Stomach (tissue), 9 donors: ENCODE results near the gene MBOAT2. TPM values are rescaled to one million over a fixed set of nuclear protein-coding genes. Genes with fewer than 3 reads are reported as not detected.
A peak's percentile ranks its signal among the peaks of the same experiment; 100 is the strongest.

ENCODE experiments used
- DNase-seq, 2 donors: peaks; one replicate each; pipeline versions ENCODE4 v3.0.0 to v3.0.0-alpha.2; 2013 to 2019
- H3K27ac ChIP-seq, 5 donors: fragments of 200-600 bp in 4 of 5; sonication (generic) in 4 of 5; one replicate each; pipeline ENCODE4 v1.5.1; 2013 to 2019; ENCODE audit warnings: mild to moderate bottlenecking in 1 of 5, moderate library complexity in 1 of 5
- H3K27me3 ChIP-seq, 3 donors: fragments of 200-600 bp; sonication (generic); one replicate each; pipeline ENCODE4 v1.5.1; 2017 to 2019; ENCODE audit warnings: mixed run types in 1 of 3
- H3K36me3 ChIP-seq, 4 donors: fragments of 200-600 bp; sonication (generic); 1 replicate in 3 of 4; 2 replicates in 1 of 4; pipeline ENCODE4 v1.5.1; 2016 to 2019
- H3K4me1 ChIP-seq, 4 donors: fragments of 200-600 bp; sonication (generic); one replicate each; pipeline ENCODE4 v1.5.1; 2016 to 2019
- H3K4me3 ChIP-seq, 4 donors: fragments of 200-600 bp; sonication (generic) in 3 of 4; one replicate each; pipeline ENCODE4 v1.5.1; 2016 to 2019; ENCODE audit warnings: mild to moderate bottlenecking in 1 of 4
- H3K9me3 ChIP-seq, 4 donors: fragments of 200-600 bp; sonication (generic); one replicate each; pipeline ENCODE4 v1.5.1; 2016 to 2019
- EP300 ChIP-seq: sonication (generic); formaldehyde crosslinking; IDR thresholded peaks from one replicate; pipeline ENCODE4 v1.6.1; 2017; ENCODE audit warnings: antibody characterized with exemption
- POLR2A ChIP-seq, 4 donors: fragments of 450-650 bp; IDR thresholded peaks; one replicate each; pipeline ENCODE4 v1.6.1; 2016; ENCODE audit warnings: antibody characterized with exemption in 4 of 4, control low read depth in 2 of 4, mild to moderate bottlenecking in 1 of 4, moderate library complexity in 1 of 4
- POLR2AphosphoS5 ChIP-seq, 3 donors: sonication (generic); formaldehyde crosslinking; IDR thresholded peaks; one replicate each; pipeline ENCODE4 v1.6.1; 2016; ENCODE audit warnings: antibody characterized with exemption in 3 of 3
- WGBS, 5 donors: extraction: QIAGEN DNeasy Blood & Tissue Kit in 3 of 5; methylation state at CpG; one replicate each; pipeline versions ENCODE4 v1.1.5 to v1.1.7; 2013 to 2018; 5-methylcytosine and 5-hydroxymethylcytosine counted together
- intact Hi-C: fragments of 100-400 bp; cut with DNase I; formaldehyde crosslinking; loops from one replicate; pipeline ENCODE4 v1.15.1; 2023; ENCODE audit warnings: low total_unique reads
- polyA plus RNA-seq, 3 donors: library from polyadenylated mRNA; stranded (reverse); fragments of 200-250 nt; gene quantifications; one replicate each; pipeline ENCODE4 v1.2.3, GENCODE V29; 2013
- total RNA-seq, 5 donors: library from RNA; depleted of rRNA; stranded (reverse); fragments of >200 nt; gene quantifications; one replicate each; pipeline versions ENCODE4 v1.1.0 to v1.2.3, GENCODE V29; 2014 to 2016
- TF ChIP-seq, protein P1 (sequence below), 7 experiments: fragments of 450-650 bp in 4 of 7; fragments of 200-600 bp in 3 of 7; sonication (generic) in 3 of 7; IDR thresholded peaks; one replicate each; pipeline ENCODE4 v1.5.1; 2016 to 2019; ENCODE audit warnings: antibody characterized with exemption in 7 of 7, control low read depth in 2 of 7, mild to moderate bottlenecking in 1 of 7
- donor health status: healthy with polysubstance abuse.
- donor health status: Bipolar disorder and iron deficiency.
- donor health status: healthy.

The MBOAT2 gene
- total and polyA plus RNA-seq, 8 donors: 2.2 to 65.5 (median 12.9) TPM

DNA sequence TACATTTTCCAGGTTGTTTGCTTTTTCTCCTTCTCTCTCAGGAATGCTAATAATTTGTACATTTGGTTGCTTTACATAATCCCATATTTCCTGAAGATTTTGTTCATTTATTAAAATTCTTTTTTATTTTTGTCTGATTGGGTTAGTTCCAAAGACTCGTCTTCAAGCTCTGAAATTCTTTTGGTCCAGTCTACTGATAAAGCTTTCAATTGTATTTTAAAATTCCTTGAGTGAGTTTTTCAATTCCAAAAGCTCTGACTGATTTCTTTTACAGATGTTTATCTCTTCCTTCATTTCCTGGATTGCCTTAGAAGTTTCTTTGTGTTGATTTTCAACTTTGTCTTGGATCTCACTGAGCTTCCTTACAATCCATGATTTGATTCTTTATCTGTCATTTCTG is 50.0 kb downstream of the MBOAT2 start:
- no peak for DNase-seq
- TF ChIP-seq POLR2A (IDR thresholded peaks at IDR 0.05): no peak
- TF ChIP-seq, protein P1, sequence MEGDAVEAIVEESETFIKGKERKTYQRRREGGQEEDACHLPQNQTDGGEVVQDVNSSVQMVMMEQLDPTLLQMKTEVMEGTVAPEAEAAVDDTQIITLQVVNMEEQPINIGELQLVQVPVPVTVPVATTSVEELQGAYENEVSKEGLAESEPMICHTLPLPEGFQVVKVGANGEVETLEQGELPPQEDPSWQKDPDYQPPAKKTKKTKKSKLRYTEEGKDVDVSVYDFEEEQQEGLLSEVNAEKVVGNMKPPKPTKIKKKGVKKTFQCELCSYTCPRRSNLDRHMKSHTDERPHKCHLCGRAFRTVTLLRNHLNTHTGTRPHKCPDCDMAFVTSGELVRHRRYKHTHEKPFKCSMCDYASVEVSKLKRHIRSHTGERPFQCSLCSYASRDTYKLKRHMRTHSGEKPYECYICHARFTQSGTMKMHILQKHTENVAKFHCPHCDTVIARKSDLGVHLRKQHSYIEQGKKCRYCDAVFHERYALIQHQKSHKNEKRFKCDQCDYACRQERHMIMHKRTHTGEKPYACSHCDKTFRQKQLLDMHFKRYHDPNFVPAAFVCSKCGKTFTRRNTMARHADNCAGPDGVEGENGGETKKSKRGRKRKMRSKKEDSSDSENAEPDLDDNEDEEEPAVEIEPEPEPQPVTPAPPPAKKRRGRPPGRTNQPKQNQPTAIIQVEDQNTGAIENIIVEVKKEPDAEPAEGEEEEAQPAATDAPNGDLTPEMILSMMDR (IDR thresholded peaks at IDR 0.05): no peak
- no peak for TF ChIP-seq POLR2AphosphoS5 (IDR thresholded peaks at IDR 0.05)
- no peak for TF ChIP-seq EP300
- WGBS, 5 donors: 86 to 97% (median 95%) methylated on average over 1 of the region's 1 CpG
- Histone ChIP-seq H3K27ac (no peak overlapping the region), H3K9me3 (peaks cover 0 to 26% (median 11%) of the 10 kb centered on the region in 4 donors), H3K36me3 (peaks cover 0 to 11% (median 5%) of the 10 kb centered on the region in 4 donors), H3K4me3 (no peak overlapping the region), H3K27me3 (no peaks in the 10 kb centered on the region), H3K4me1 (peaks cover 0 to 7% (median 0%) of the 10 kb centered on the region in 4 donors)
- intact Hi-C loops: no loop called here

GRCh38 chr2:8939486-8940114 is 63.9 kb downstream of the MBOAT2 start:
- DNase-seq: no peak
- Histone ChIP-seq H3K27ac (no peak overlapping the region), H3K36me3 (peaks cover 0 to 24% (median 21%) of the 10 kb centered on the region in 4 donors), H3K4me1 (no peaks in the 10 kb centered on the region), H3K27me3 (no peaks in the 10 kb centered on the region), H3K9me3 (no peaks in the 10 kb centered on the region), H3K4me3 (no peak overlapping the region)
- intact Hi-C loops: no loop called here
- TF ChIP-seq EP300 (no peak), POLR2A (IDR thresholded peaks at IDR 0.05) (no peak), POLR2AphosphoS5 (IDR thresholded peaks at IDR 0.05) (no peak)
- TF ChIP-seq, protein P1 (IDR thresholded peaks at IDR 0.05): no peak
- WGBS, 5 donors: 73 to 79% (median 77%) methylated on average over 8 of the region's 8 CpGs

DNA sequence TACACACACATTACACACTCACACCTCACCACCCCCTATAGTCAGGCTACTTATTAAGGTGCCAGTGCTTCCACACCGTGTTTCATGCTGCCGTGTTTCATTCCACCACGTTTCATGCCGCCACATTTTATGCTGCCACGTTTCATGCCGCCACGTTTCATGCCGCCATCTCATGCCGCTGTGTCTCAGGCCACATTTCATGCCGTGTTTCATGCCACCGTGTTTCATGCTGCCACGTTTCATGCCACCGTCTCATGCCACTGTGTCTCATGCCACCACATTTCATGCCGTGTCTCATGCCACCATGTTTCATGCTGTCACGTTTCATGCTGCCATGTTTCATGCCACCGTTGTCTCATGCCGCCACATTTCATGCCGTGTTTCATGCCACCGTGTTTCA is 65.1 kb downstream of the MBOAT2 start:
- H3K9me3 ChIP-seq: no peaks in the 10 kb centered on the region
- intact Hi-C loops: no loop called here
- peaks cover 0 to 24% (median 21%) of the 10 kb centered on the region in 4 donors for H3K36me3 ChIP-seq
- no peak for DNase-seq
- 94 to 97% (median 97%) methylated on average over 19 of the region's 19 CpGs for WGBS, 5 donors
- no peak overlapping the region for H3K27ac ChIP-seq
- TF ChIP-seq EP300: no peak
- no peaks in the 10 kb centered on the region for H3K27me3 ChIP-seq
- H3K4me1 ChIP-seq: no peaks in the 10 kb centered on the region
- H3K4me3 ChIP-seq: no peak overlapping the region

- no peak for DNase-seq
- intact Hi-C loops: no loop called here
- TF ChIP-seq POLR2A (IDR thresholded peaks at IDR 0.05) (no peak), POLR2AphosphoS5 (IDR thresholded peaks at IDR 0.05) (no peak), EP300 (no peak)
- TF ChIP-seq, protein P1 (IDR thresholded peaks at IDR 0.05): no peak
- H3K36me3 ChIP-seq: peaks cover 0 to 24% (median 21%) of the 10 kb centered on the region in 4 donors
- no peak overlapping the region for H3K4me3 ChIP-seq
- H3K9me3 ChIP-seq: no peaks in the 10 kb centered on the region
- H3K27me3 ChIP-seq: no peaks in the 10 kb centered on the region
- H3K27ac ChIP-seq: no peak overlapping the region
- WGBS, 5 donors: 87 to 94% (median 90%) methylated on average over 3 of the region's 3 CpGs
- no peaks in the 10 kb centered on the region for H3K4me1 ChIP-seq
Observed at GRCh38 chr2:8935982-8936381, 67.5 kb downstream of the MBOAT2 start.

DNA sequence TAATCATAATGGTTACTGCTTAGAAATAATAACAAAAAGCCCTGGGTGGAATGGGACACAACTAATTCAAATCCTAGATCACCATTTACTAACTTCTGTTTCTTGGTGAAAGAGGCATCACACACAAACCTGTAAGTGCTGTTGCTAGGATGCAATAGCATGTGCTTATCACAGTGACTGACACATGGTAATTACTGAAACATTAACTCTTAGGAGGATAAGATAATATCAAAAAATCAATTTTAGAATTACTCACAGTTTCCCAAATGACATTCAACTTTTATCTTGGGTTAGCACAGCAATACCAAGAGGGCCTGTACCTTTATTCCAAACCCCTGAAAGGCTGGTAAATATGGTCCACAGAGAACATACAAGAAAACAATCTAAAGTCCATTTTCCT is 69.1 kb downstream of the MBOAT2 start:
- intact Hi-C loops: no loop called here
- no peaks in the 10 kb centered on the region for H3K9me3 ChIP-seq
- no peaks in the 10 kb centered on the region for H3K4me1 ChIP-seq
- H3K36me3 ChIP-seq: peaks cover 0 to 22% (median 20%) of the 10 kb centered on the region in 4 donors
- TF ChIP-seq POLR2AphosphoS5 (IDR thresholded peaks at IDR 0.05) (no peak), POLR2A (IDR thresholded peaks at IDR 0.05) (no peak), EP300 (no peak)
- TF ChIP-seq, protein P1 (IDR thresholded peaks at IDR 0.05): no peak
- peak in 1 of 2 donors; percentile 7 for DNase-seq
- H3K27ac ChIP-seq: no peak overlapping the region
- H3K4me3 ChIP-seq: no peak overlapping the region
- H3K27me3 ChIP-seq: no peaks in the 10 kb centered on the region
